ENCODE results near the gene FOXI1. TPM values are rescaled to one million over a fixed set of nuclear protein-coding genes. Genes with fewer than 3 reads are reported as not detected.

The FOXI1 gene
- total RNA-seq, 1 experiment from 2014 or later = not detected

GRCh38 chr5:170121321-170121720, 15.6 kb downstream of the FOXI1 start:
- peaks cover under 1% of the 10 kb centered on the region; the same call in 1 of the 2 replicates for H3K9me3 ChIP-seq (ENCODE audit: insufficient read depth, low read depth)
- H3K9me2 ChIP-seq (ENCODE audit: insufficient read depth) = no peaks in the 10 kb centered on the region
- H4K20me1 ChIP-seq (ENCODE audit: insufficient read depth) = no peaks in the 10 kb centered on the region
- no peaks in the 10 kb centered on the region for H3K79me2 ChIP-seq (ENCODE audit: low read depth)
- 0 out of 2 replicates have a peak overlapping the region, but pooled peaks have one; percentile 14 for H3K4me2 ChIP-seq
- H3K27me3 ChIP-seq (ENCODE audit: insufficient read depth, low read depth) = no peaks in the 10 kb centered on the region
- intact Hi-C loops (cut with micrococcal nuclease; ENCODE audit: unreplicated experiment) = loop anchor here (1.0 to 5.0 kb wide), 2 partner anchors 30 to 61 kb away; no protein-coding TSS in a partner anchor
- no peak overlapping the region for H3K4me3 ChIP-seq
- DNase-seq = peak in 1 of 2 experiments; percentile 52
- peaks cover 23% of the 10 kb centered on the region for H3K4me1 ChIP-seq (replicated peaks; ENCODE audit: insufficient read depth)
- ChIA-PET POLR2A (ENCODE audit: unreplicated experiment) (interaction anchor here (0.7 kb wide), 1 partner anchor 12 kb away, joined by 5 read pairs; no protein-coding TSS in a partner anchor), CTCF (no interaction called here)
- H3F3A ChIP-seq (ENCODE audit: insufficient read depth, low read depth) = peaks cover 16% of the 10 kb centered on the region; the same call in 1 of the 2 replicates
- no peak overlapping the region for H2AFZ ChIP-seq
- peak overlapping the region; percentile 66 for H3K27ac ChIP-seq
- BruUV-seq (replicated peaks) = no TSS peak
- TF ChIP-seq CTCF (conservative IDR thresholded peaks at IDR 0.05) = no peak
- TF ChIP-seq EZH2 (IDR thresholded peaks at IDR 0.05; ENCODE audit: low read depth) = no peak
- peaks cover 5% of the 10 kb centered on the region; the same call in 1 of the 2 replicates for H3K36me3 ChIP-seq (ENCODE audit: low read depth)

- H3F3A ChIP-seq (ENCODE audit: insufficient read depth, low read depth) = peaks cover 10% of the 10 kb centered on the region; the same call in 1 of the 2 replicates
- H3K79me2 ChIP-seq (ENCODE audit: low read depth) = no peaks in the 10 kb centered on the region
- peaks cover 5% of the 10 kb centered on the region; the same call in 1 of the 2 replicates for H3K36me3 ChIP-seq (ENCODE audit: low read depth)
- H3K27me3 ChIP-seq (ENCODE audit: insufficient read depth, low read depth) = no peaks in the 10 kb centered on the region
- H3K4me2 ChIP-seq = no peak overlapping the region
- H2AFZ ChIP-seq = no peak overlapping the region
- peaks cover 13% of the 10 kb centered on the region for H3K4me1 ChIP-seq (replicated peaks; ENCODE audit: insufficient read depth)
- no peak for DNase-seq
- intact Hi-C loops (cut with micrococcal nuclease; ENCODE audit: unreplicated experiment) = no loop called here
- ChIA-PET POLR2A (ENCODE audit: unreplicated experiment) (no interaction called here), CTCF (no interaction called here)
- no peak overlapping the region for H3K27ac ChIP-seq
- no peaks in the 10 kb centered on the region for H3K9me2 ChIP-seq (ENCODE audit: insufficient read depth)
- H3K9me3 ChIP-seq (ENCODE audit: insufficient read depth, low read depth) = peaks cover 22% of the 10 kb centered on the region; the same call in 1 of the 2 replicates
- TF ChIP-seq CTCF (conservative IDR thresholded peaks at IDR 0.05) = no peak
- no peak for TF ChIP-seq EZH2 (IDR thresholded peaks at IDR 0.05; ENCODE audit: low read depth)
- H3K4me3 ChIP-seq = no peak overlapping the region
- no TSS peak for BruUV-seq (replicated peaks)
- no peaks in the 10 kb centered on the region for H4K20me1 ChIP-seq (ENCODE audit: insufficient read depth)
Measured at GRCh38 chr5:170126061-170126460, 20.4 kb downstream of the FOXI1 start.

GRCh38 chr5:170126626-170127025, 20.9 kb downstream of the FOXI1 start:
- Histone ChIP-seq H2AFZ (no peak overlapping the region), H3K4me1 (replicated peaks; ENCODE audit: insufficient read depth) (peaks cover 8% of the 10 kb centered on the region), H3K4me2 (no peak overlapping the region), H4K20me1 (ENCODE audit: insufficient read depth) (no peaks in the 10 kb centered on the region), H3K4me3 (no peak overlapping the region), H3K27ac (no peak overlapping the region), H3K36me3 (ENCODE audit: low read depth) (peaks cover 5% of the 10 kb centered on the region; the same call in 1 of the 2 replicates), H3K27me3 (ENCODE audit: insufficient read depth, low read depth) (no peaks in the 10 kb centered on the region), H3F3A (ENCODE audit: insufficient read depth, low read depth) (peaks cover 5% of the 10 kb centered on the region; the same call in 1 of the 2 replicates), H3K9me3 (ENCODE audit: insufficient read depth, low read depth) (peaks cover 27% of the 10 kb centered on the region), H3K79me2 (ENCODE audit: low read depth) (no peaks in the 10 kb centered on the region), H3K9me2 (ENCODE audit: insufficient read depth) (no peaks in the 10 kb centered on the region)
- intact Hi-C loops (cut with micrococcal nuclease; ENCODE audit: unreplicated experiment) = no loop called here
- BruUV-seq (replicated peaks) = no TSS peak
- DNase-seq = no peak
- POLR2A ChIA-PET (ENCODE audit: unreplicated experiment) = no interaction called here
- TF ChIP-seq CTCF (conservative IDR thresholded peaks at IDR 0.05) (no peak), EZH2 (IDR thresholded peaks at IDR 0.05; ENCODE audit: low read depth) (no peak)
- CTCF ChIA-PET = no interaction called here
